NOMO-1 treated with dmso at 0.1 percent for 144 hours (cell line): ENCODE results near the gene SPTBN5.

ENCODE experiments used
- DNase-seq: peaks from one replicate; lab custom pipeline; 2025; ENCODE audit not compliant: unreplicated experiment; lab: John Stamatoyannopoulos, UW

The SPTBN5 gene

DNA sequence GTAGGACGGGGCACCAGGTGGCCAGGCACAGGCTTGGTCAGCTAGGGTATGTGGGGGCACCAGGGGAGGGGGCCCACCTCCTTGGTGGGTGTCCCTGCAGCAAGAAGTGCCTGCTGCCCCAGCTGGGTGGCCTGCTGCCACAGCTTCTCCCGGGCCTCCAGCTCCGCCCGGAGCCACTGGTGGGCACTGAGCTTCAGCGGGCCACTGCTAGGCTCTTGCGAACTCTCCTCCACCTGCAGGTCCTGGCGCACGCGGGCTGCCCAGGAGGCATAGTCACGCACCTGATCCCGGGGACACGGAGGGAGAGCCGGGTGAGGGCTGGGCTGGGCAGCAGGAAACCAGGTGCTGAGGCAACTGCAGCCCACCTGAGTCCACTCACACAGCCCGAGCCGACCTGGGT lies 25.5 kb downstream of the SPTBN5 start:
- no peak for DNase-seq

- DNase-seq = no peak
Observed at GRCh38 chr15:41866872-41867579, 26.8 kb downstream of the SPTBN5 start.

GRCh38 chr15:41866263-41866703 lies 27.6 kb downstream of the SPTBN5 start:
- DNase-seq = no peak

DNA sequence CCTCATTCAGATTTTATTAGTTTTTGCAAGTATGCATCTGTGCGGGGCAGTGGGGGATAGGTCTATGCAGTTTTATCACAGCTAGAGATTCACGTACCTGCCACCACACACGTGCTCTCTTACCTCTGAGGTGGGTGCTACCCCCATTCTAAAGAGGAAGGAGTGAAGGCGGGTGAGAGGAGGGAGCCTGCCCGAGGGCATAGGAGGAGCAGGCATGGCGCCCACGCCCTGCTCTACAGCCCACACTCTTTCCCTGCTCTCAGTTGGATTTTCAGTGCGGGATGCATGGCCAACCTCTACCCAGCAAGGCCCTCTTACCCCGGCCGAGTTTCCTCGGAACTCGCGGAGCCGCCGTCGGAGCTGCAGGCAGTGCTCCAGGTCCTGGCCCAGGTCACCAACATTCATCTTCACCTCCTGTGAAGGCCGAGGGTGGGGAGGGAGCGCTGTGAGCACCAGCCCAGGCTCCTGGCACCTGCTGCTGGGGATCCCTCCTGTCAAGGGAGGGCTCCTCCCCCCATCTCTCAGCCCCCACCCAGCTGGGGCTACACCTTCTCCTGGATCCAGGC lies 28.3 kb downstream of the SPTBN5 start:
- no peak for DNase-seq

- no peak for DNase-seq
Observed at GRCh38 chr15:41862515-41863116, 31.2 kb downstream of the SPTBN5 start.

GRCh38 chr15:41861736-41862356 lies 32.0 kb downstream of the SPTBN5 start:
- DNase-seq = no peak

DNA sequence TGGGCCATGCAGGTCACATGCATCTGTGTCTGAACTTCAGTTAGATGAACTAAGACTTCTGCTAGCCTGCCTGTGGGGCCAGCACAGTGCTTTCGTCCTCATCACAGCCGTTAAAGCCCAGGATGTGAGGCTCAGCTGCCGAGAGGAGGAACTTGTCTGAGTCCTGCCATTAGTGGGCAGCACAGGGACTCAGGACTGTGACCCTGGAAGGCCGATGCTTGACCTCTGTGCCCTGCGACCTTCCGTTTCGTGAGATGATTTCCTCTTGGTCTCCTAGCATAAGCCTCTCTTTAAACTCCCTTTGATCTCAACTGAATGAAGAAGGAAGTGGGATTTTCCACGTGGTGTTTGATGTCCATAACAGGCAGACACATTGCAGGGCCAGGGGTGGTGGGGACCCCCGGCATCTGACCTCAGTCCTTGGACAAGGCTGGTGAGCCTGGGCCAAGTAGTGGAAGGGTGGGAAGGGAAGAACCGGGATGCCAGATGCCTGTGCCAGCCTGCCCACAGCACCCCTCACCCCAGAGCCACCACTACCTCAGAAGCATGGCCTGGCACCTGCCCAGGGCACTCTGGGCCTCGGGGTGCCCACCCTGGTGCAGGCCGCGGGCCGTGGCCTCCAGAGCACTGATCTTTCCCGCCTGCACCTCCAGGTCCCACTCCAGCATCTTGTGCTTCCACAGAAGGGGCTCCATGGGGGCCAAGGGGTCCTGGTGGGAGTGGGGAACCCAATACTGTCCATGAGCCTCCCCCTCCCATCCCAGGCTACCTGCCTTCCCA lies 33.6 kb downstream of the SPTBN5 start:
- no peak for DNase-seq

GRCh38 chr15:41858756-41859155 lies 35.1 kb downstream of the SPTBN5 start:
- DNase-seq = no peak

DNA sequence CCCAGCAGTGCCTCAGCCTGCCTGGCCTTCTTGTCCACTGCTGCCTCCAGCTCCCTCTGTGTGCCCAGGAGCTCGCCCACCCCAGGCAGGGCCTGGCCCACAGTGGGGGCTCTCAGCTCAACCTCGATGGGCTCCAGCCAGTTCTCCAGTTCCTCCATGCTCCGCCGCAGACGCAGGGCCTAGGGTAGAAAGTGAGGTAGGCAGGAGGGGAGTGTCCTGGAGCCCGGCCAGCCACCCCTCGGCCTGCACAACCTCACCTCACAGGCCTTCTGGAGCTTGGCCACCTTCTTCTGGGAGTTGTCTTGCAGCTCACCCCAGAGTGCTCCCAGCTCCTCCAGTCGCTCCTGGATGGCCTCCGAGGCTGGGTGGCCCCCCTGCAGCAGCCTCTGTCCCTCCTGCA lies 36.5 kb downstream of the SPTBN5 start:
- no peak for DNase-seq

DNA sequence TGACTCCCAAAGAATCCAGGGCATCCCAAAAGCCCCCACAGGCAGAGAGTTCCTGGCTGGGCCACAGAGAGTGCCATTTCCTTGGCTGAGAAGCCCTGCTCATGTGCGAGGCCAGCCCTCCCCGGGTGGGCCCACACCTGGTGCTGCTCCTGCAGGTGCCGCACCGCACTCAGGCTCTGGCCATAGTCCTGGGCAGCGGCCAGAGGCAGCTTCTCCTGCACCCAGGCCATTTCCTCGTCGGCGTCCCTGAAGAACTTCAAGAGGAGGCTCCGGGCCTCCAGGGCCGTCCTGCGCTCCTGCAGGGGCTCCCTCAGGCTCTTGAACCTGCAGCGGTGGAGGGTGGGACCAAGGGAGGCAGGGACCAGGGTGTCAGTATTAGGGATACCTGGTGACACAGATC lies 37.1 kb downstream of the SPTBN5 start:
- DNase-seq = no peak

- no peak for DNase-seq
Observed at GRCh38 chr15:41856262-41856661, 37.6 kb downstream of the SPTBN5 start.

GRCh38 chr15:41855261-41855961 lies 38.4 kb downstream of the SPTBN5 start:
- no peak for DNase-seq

DNA sequence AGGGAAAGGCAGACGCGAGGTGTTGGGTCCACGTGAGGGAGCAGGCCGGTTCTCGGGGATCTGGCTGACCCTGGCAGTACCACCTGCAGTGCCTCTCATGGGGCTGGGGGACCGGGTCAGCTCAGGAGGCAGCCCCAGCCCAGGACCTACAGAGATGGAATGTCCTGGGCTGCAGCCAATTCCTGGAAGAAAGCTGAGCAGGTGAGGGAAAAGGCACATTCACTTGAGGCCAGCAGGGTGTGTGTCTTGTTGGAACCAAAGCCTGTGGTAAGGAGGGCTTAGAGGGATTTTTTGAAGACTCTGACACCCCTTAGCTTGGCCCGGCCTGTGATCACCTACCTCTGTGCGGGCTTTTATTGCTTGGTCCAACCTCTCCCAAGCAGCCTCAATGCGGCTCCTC lies 39.4 kb downstream of the SPTBN5 start:
- DNase-seq = no peak

- DNase-seq = no peak
Observed at GRCh38 chr15:41853831-41854230, 40.0 kb downstream of the SPTBN5 start.

- DNase-seq = no peak
Observed at GRCh38 chr15:41852736-41853590, 40.9 kb downstream of the SPTBN5 start.

- DNase-seq = no peak
Observed at GRCh38 chr15:41851755-41852370, 42.0 kb downstream of the SPTBN5 start.

DNA sequence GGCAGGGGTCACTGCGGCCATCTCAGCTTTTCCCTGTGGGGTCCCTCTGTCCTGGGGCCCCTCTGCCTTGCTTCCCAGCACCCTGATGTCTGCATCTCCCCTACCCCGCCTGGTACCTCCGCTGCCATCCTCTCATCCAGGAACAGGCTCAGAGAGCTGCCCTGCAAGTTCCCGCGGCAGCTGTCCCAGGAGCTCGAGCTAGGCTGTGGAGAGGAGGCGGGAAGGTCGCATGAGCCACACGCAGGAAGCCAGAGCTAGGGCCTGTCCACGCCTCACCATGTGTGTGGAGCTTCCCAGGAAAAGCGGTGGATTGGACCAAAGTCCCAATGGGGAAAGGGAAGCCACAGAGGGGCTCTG lies 42.7 kb downstream of the SPTBN5 start:
- DNase-seq = no peak

- DNase-seq = no peak
Observed at GRCh38 chr15:41850482-41851166, 43.2 kb downstream of the SPTBN5 start.

DNA sequence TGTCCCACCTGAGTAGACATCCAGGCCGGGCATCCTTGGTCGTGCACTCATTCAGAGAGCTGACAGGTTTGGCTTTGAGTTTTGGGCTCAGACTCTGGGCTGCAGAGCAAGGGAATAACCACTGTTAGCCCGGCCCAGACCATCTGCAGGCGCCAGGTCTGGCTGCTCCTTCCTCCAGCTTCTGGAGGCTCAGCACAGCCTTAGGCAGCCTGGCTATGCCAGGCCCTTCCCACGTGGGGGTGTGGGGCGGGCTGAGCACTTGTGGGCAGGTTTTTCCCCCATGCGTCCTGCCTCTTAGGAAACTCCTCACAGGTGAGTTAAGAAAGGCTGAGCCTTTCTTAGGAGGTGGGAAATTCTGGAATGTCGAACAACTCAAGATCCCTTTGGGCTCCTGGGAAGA lies 44.0 kb downstream of the SPTBN5 start:
- no peak for DNase-seq
